ENCODE data around the gene TNFRSF13B. TPM values are rescaled to one million over a fixed set of nuclear protein-coding genes. Genes with fewer than 3 reads are reported as not detected.

Gene TNFRSF13B
- total RNA-seq, 4 donors from 2014 or later, result not detected

DNA sequence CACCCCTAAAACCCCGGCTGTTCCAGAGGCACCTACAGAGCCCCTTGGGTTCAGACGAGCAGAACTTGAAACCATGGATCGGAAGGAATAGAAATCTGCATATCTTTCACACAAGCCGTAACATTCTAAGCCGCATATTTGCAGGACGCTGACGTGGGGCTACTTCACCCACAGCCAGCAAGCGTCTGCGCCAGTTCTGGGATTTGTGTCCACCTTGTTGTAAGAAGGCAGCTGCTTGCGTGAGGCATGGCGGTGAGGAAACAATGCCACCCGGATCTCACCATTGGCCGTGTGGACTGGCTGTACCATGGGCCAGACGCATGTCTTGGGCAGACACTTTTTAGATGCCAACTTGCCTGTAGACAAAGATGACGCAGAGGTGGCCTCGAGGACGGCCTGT lies 34.5 kb downstream of the TNFRSF13B start:
- no peak overlapping the region for H3K4me3 ChIP-seq (replicated peaks in 1 of 3)
- intact Hi-C loops (cut with DNase I), result no loop called here
- H3K27ac ChIP-seq, result no peak overlapping the region
- no peaks in the 10 kb centered on the region for H3K36me3 ChIP-seq
- H3K4me1 ChIP-seq, result no peaks in the 10 kb centered on the region
- H3K27me3 ChIP-seq, result no peaks in the 10 kb centered on the region
- WGBS, 2 donors, result 90 to 91% methylated on average over 15 to 17 of the region's 17 CpGs
- no peaks in the 10 kb centered on the region for H3K9me3 ChIP-seq
- no peak for TF ChIP-seq POLR2A (IDR thresholded peaks at IDR 0.05)
- TF ChIP-seq, protein P1, sequence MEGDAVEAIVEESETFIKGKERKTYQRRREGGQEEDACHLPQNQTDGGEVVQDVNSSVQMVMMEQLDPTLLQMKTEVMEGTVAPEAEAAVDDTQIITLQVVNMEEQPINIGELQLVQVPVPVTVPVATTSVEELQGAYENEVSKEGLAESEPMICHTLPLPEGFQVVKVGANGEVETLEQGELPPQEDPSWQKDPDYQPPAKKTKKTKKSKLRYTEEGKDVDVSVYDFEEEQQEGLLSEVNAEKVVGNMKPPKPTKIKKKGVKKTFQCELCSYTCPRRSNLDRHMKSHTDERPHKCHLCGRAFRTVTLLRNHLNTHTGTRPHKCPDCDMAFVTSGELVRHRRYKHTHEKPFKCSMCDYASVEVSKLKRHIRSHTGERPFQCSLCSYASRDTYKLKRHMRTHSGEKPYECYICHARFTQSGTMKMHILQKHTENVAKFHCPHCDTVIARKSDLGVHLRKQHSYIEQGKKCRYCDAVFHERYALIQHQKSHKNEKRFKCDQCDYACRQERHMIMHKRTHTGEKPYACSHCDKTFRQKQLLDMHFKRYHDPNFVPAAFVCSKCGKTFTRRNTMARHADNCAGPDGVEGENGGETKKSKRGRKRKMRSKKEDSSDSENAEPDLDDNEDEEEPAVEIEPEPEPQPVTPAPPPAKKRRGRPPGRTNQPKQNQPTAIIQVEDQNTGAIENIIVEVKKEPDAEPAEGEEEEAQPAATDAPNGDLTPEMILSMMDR (IDR thresholded peaks at IDR 0.05), result no peak
- DNase-seq, result no peak

GRCh38 chr17:16936536-16937310 lies 35.2 kb downstream of the TNFRSF13B start:
- no peak for DNase-seq
- whole genome bisulfite sequencing, 2 donors, result 75 to 78% methylated on average over 6 of the region's 6 CpGs
- H3K27ac ChIP-seq, result no peak overlapping the region
- no peak for TF ChIP-seq POLR2A (IDR thresholded peaks at IDR 0.05)
- no peaks in the 10 kb centered on the region for H3K27me3 ChIP-seq
- no peaks in the 10 kb centered on the region for H3K36me3 ChIP-seq
- no peaks in the 10 kb centered on the region for H3K9me3 ChIP-seq
- no peak overlapping the region for H3K4me3 ChIP-seq (replicated peaks in 1 of 3)
- intact Hi-C loops (cut with DNase I), result no loop called here
- H3K4me1 ChIP-seq, result no peaks in the 10 kb centered on the region

- Histone ChIP-seq H3K9me3 (no peaks in the 10 kb centered on the region), H3K27ac (no peak overlapping the region), H3K27me3 (no peaks in the 10 kb centered on the region), H3K4me1 (no peaks in the 10 kb centered on the region), H3K36me3 (no peaks in the 10 kb centered on the region), H3K4me3 (replicated peaks in 1 of 3) (no peak overlapping the region)
- no peak for DNase-seq
- 90 to 93% methylated on average over 4 to 5 of the region's 5 CpGs for WGBS, 2 donors
- TF ChIP-seq POLR2A (IDR thresholded peaks at IDR 0.05), result no peak
- TF ChIP-seq, protein P1 (IDR thresholded peaks at IDR 0.05), result no peak
- intact Hi-C loops (cut with DNase I), result no loop called here
Measured at GRCh38 chr17:16935786-16936185, 36.1 kb downstream of the TNFRSF13B start.

- no peaks in the 10 kb centered on the region for H3K36me3 ChIP-seq
- H3K27me3 ChIP-seq, result no peaks in the 10 kb centered on the region
- WGBS, 2 donors, result 80 to 82% methylated on average over 1 to 5 of the region's 5 CpGs
- intact Hi-C loops (cut with DNase I), result no loop called here
- no peak overlapping the region for H3K27ac ChIP-seq
- no peaks in the 10 kb centered on the region for H3K9me3 ChIP-seq
- DNase-seq, result no peak
- TF ChIP-seq, protein P1 (IDR thresholded peaks at IDR 0.05), result no peak
- no peak for TF ChIP-seq POLR2A (IDR thresholded peaks at IDR 0.05)
- no peaks in the 10 kb centered on the region for H3K4me1 ChIP-seq
- no peak overlapping the region for H3K4me3 ChIP-seq (replicated peaks in 1 of 3)
Measured at GRCh38 chr17:16935241-16935663, 36.7 kb downstream of the TNFRSF13B start.

- TF ChIP-seq, protein P1 (IDR thresholded peaks at IDR 0.05), result no peak
- no peak for TF ChIP-seq POLR2A (IDR thresholded peaks at IDR 0.05)
- no peak for DNase-seq
- 92 to 93% methylated on average over 11 to 12 of the region's 12 CpGs for WGBS, 2 donors
- Histone ChIP-seq H3K9me3 (no peaks in the 10 kb centered on the region), H3K4me1 (no peaks in the 10 kb centered on the region), H3K27ac (no peak overlapping the region), H3K4me3 (replicated peaks in 1 of 3) (no peak overlapping the region), H3K27me3 (no peaks in the 10 kb centered on the region), H3K36me3 (no peaks in the 10 kb centered on the region)
- intact Hi-C loops (cut with DNase I), result no loop called here
Measured at GRCh38 chr17:16934836-16935235, 37.1 kb downstream of the TNFRSF13B start.
